Measurements from ENCODE around the gene MICAL2.

- TF ChIP-seq, protein P1, sequence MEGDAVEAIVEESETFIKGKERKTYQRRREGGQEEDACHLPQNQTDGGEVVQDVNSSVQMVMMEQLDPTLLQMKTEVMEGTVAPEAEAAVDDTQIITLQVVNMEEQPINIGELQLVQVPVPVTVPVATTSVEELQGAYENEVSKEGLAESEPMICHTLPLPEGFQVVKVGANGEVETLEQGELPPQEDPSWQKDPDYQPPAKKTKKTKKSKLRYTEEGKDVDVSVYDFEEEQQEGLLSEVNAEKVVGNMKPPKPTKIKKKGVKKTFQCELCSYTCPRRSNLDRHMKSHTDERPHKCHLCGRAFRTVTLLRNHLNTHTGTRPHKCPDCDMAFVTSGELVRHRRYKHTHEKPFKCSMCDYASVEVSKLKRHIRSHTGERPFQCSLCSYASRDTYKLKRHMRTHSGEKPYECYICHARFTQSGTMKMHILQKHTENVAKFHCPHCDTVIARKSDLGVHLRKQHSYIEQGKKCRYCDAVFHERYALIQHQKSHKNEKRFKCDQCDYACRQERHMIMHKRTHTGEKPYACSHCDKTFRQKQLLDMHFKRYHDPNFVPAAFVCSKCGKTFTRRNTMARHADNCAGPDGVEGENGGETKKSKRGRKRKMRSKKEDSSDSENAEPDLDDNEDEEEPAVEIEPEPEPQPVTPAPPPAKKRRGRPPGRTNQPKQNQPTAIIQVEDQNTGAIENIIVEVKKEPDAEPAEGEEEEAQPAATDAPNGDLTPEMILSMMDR (IDR thresholded peaks at IDR 0.05), result no peak
- TF ChIP-seq ZFX (IDR thresholded peaks at IDR 0.05; ENCODE audit: borderline replicate concordance), result no peak
Measured at GRCh38 chr11:12124306-12124705, 13.9 kb downstream of the MICAL2 start.

Data from 22Rv1 (cell line).